H1 (cell line): ENCODE results near the gene PTGDS. TPM values are rescaled to one million over a fixed set of nuclear protein-coding genes. Genes with fewer than 3 reads are reported as not detected.
A peak's percentile ranks its signal among the peaks of the same experiment; 100 is the strongest.

Source experiments
- CEBPB ChIP-seq: IDR thresholded peaks from 2 replicates; pipeline ENCODE4 v1.6.1; 2012; ENCODE audit warnings: low read depth, low read length
- CHD7 ChIP-seq: fragments of 300-600 bp; sonication (generic); IDR thresholded peaks from 2 replicates; pipeline ENCODE4 v1.7.1; 2012; ENCODE audit warnings: low read length, moderate library complexity, mild to moderate bottlenecking, inconsistent platforms; ENCODE audit not compliant: insufficient replicate concordance
- E2F6 ChIP-seq: IDR thresholded peaks from 2 replicates; pipeline ENCODE4 v1.6.1; 2012; ENCODE audit warnings: inconsistent platforms
- POLR2AphosphoS5 ChIP-seq: IDR thresholded peaks from 2 replicates; pipeline ENCODE4 v1.6.1; 2011; ENCODE audit warnings: low read depth, low read length
- RFX5 ChIP-seq: IDR thresholded peaks from 2 replicates; pipeline ENCODE4 v1.6.1; 2011; ENCODE audit warnings: low read depth, low read length, improper control_type of control experiment, borderline replicate concordance
- SIN3A ChIP-seq, 2 experiments: IDR thresholded peaks in 1 of 2; conservative IDR thresholded peaks in 1 of 2; 2 replicates each; pipeline ENCODE4 v1.6.1; 2011 to 2012; ENCODE audit warnings: low read length in 2 of 2, improper control_type of control experiment in 1 of 2, low read depth in 1 of 2, mild to moderate bottlenecking in 1 of 2
- SP4 ChIP-seq: IDR thresholded peaks from 2 replicates; pipeline ENCODE4 v1.6.1; 2012; ENCODE audit warnings: low read length, inconsistent platforms
- TAF7 ChIP-seq: optimal IDR thresholded peaks from 2 replicates; pipeline ENCODE3; 2011; ENCODE audit warnings: low read depth, mild to moderate bottlenecking, inconsistent platforms, low read length, moderate library complexity, borderline replicate concordance
- TCF12 ChIP-seq: IDR thresholded peaks from 2 replicates; pipeline ENCODE4 v1.6.1; 2011; ENCODE audit warnings: low read depth, mild to moderate bottlenecking, low read length
- polyA plus RNA-seq, 7 experiments: library from polyadenylated mRNA; depleted of rRNA in 3 of 7; stranded (reverse) in 5 of 7; unstranded in 2 of 7; fragments of >200 nt in 5 of 7; fragments of 200-250 nt in 2 of 7; gene quantifications; 1 replicate in 5 of 7; 2 replicates in 1 of 7; 4 replicates in 1 of 7; pipeline versions ENCODE4 v1.2.1 to v1.2.3, GENCODE V29; 2011 to 2013; ENCODE audit warnings: missing spikeins in 2 of 7, mixed read lengths in 2 of 7
- total RNA-seq: library from RNA; stranded (reverse); fragmentation: NEBNext Ultra II Directional; extraction: Animal tissue kit (Norgen Biotek cat#: 25700); gene quantifications from 2 replicates; pipeline ENCODE4 v1.2.1, GENCODE V29; 2021

PTGDS gene
- total and polyA plus RNA-seq, 2 of the 8 experiments (the other 6 are each of a cell fraction or from before 2014, with no cell fraction given) = 1.7 to 2.3 TPM

- TF ChIP-seq CHD7 (no peak), CEBPB (no peak), TAF7 (no peak), E2F6 (no peak; the same call in none of the 2 replicates), SP4 (no peak), RFX5 (no peak), SIN3A (conservative IDR thresholded peaks at IDR 0.05 in 1 of 2, IDR thresholded peaks at IDR 0.05 in 1 of 2; ENCODE audit: low read depth in 1 of 2, low read length in 2 of 2) (peak in 1 of 2 experiments; percentile 39; a peak in 2 of 4 replicates), POLR2AphosphoS5 (no peak), TCF12 (0 out of 2 replicates have a peak, but pooled peaks have one; percentile 6)
Measured at GRCh38 chr9:136949817-136950655, 27.3 kb upstream of the PTGDS start (continued).
